Right renal pelvis (tissue), 4 donors: Measurements from ENCODE around the gene INTS3. TPM values are rescaled to one million over a fixed set of nuclear protein-coding genes. Genes with fewer than 3 reads are reported as not detected.

ENCODE experiments used
- DNase-seq, 4 donors: peaks; one replicate each; pipeline ENCODE4 v3.0.0-alpha.2; 2013; ENCODE audit warnings: low read depth in 4 of 4, low spot score in 3 of 4, missing footprints in 1 of 4
- polyA plus RNA-seq, 4 donors: library from polyadenylated mRNA; unstranded; fragments of 120-200 nt; gene quantifications; one replicate each; pipeline ENCODE4 v1.2.1, GENCODE V29; 2013; ENCODE audit not compliant: insufficient read length in 4 of 4

Gene INTS3
- polyA plus RNA-seq, 4 donors: 89.5 to 122 (median 97.7) TPM

GRCh38 chr1:153805886-153806719 lies 78.3 kb downstream of the INTS3 start:
- no peak for DNase-seq

GRCh38 chr1:153816283-153816889 lies 88.5 kb downstream of the INTS3 start:
- DNase-seq: no peak

DNA sequence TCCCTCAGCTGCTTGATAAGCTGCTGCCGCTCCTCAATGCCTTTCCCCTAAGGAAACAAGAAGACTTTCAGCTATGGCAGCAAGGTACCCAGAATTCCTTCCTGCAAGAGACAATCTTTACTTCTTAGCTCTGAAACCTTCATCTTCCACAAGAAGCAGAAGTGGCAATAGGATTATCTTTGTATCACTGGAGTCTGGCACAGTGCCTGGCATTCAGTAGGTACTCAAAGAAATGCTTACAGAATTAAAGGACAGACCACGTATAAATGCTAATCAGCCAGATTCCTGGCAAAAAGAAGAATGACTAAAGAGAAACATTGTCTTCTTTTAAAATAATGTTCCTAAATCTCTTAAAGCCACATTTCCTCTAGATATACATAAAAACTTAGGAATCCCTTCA lies 91.0 kb downstream of the INTS3 start:
- DNase-seq: no peak

Other genes with a start within 250 kb of the INTS3 start
- gene S100A6, start 192.1 kb upstream of the INTS3 start, polyA plus RNA-seq: 100 to 1,000 TPM; 168 to 309 (median 231) TPM
- 1 to 10 TPM in 1 of 4 donors, under 1 TPM in 3; 0.70 to 1.1 (median 0.89) TPM for gene S100A5, start 187.1 kb upstream of the INTS3 start, polyA plus RNA-seq
- 10 to 100 TPM; 31.2 to 62.0 (median 37.8) TPM for gene S100A4, start 182.2 kb upstream of the INTS3 start, polyA plus RNA-seq
- under 1 TPM in 3 of 4 donors, not detected in 1; 0.24 to 0.41 (median 0.35) TPM for gene S100A3, start 178.8 kb upstream of the INTS3 start, polyA plus RNA-seq
- gene S100A2, start 162.2 kb upstream of the INTS3 start, polyA plus RNA-seq: 10 to 100 TPM in 1 of 4 donors, 1 to 10 TPM in 3; 6.2 to 11.8 (median 8.0) TPM
- 100 to 1,000 TPM; 108 to 130 (median 113) TPM for gene S100A16, start 114.9 kb upstream of the INTS3 start, polyA plus RNA-seq
- gene S100A14, start 111.7 kb upstream of the INTS3 start, polyA plus RNA-seq: 10 to 100 TPM; 17.8 to 28.6 (median 20.7) TPM
- gene S100A13, start 100.5 kb upstream of the INTS3 start, polyA plus RNA-seq: 100 to 1,000 TPM; 139 to 170 (median 156) TPM
- 10 to 100 TPM; 17.8 to 33.4 (median 23.5) TPM for gene S100A1, start 99.6 kb upstream of the INTS3 start, polyA plus RNA-seq
- 100 to 1,000 TPM; 124 to 131 (median 127) TPM for gene CHTOP, start 94.0 kb upstream of the INTS3 start, polyA plus RNA-seq
- gene SNAPIN, start 69.3 kb upstream of the INTS3 start, polyA plus RNA-seq: 10 to 100 TPM; 57.4 to 60.9 (median 58.7) TPM
- gene ILF2, start 57.1 kb upstream of the INTS3 start, polyA plus RNA-seq: 100 to 1,000 TPM; 274 to 311 (median 287) TPM
- gene NPR1, start 49.4 kb upstream of the INTS3 start, polyA plus RNA-seq: 10 to 100 TPM; 64.8 to 82.3 (median 72.5) TPM
- gene SLC27A3, start 47.4 kb downstream of the INTS3 start, polyA plus RNA-seq: 10 to 100 TPM; 34.0 to 44.8 (median 37.3) TPM
- 10 to 100 TPM; 24.1 to 30.4 (median 24.9) TPM for gene GATAD2B, start 194.9 kb downstream of the INTS3 start, polyA plus RNA-seq
- gene DENND4B, start 218.7 kb downstream of the INTS3 start, polyA plus RNA-seq: 10 to 100 TPM; 27.6 to 40.0 (median 32.9) TPM
- 10 to 100 TPM; 38.8 to 44.3 (median 41.3) TPM for gene CRTC2, start 230.6 kb downstream of the INTS3 start, polyA plus RNA-seq
- 10 to 100 TPM; 80.8 to 96.4 (median 89.8) TPM for gene SLC39A1, start 235.5 kb downstream of the INTS3 start, polyA plus RNA-seq
- 10 to 100 TPM; 31.4 to 37.0 (median 34.8) TPM for gene CREB3L4, start 239.9 kb downstream of the INTS3 start, polyA plus RNA-seq
- 100 to 1,000 TPM; 106 to 122 (median 113) TPM for gene JTB, start 249.6 kb downstream of the INTS3 start, polyA plus RNA-seq